Smooth muscle cell (in vitro differentiated cells): ENCODE results near the gene VSTM1. TPM values are rescaled to one million over a fixed set of nuclear protein-coding genes. Genes with fewer than 3 reads are reported as not detected.

Source experiments
- DNase-seq: peaks from one replicate; lab custom pipeline; 2025; ENCODE audit not compliant: unreplicated experiment; lab: John Stamatoyannopoulos, UW
- H2AFZ ChIP-seq: fragments of 200-600 bp; sonication (generic); 2 replicates; pipeline ENCODE4 v1.6.0; 2016; ENCODE audit warnings: antibody characterized with exemption, low read depth, mild to moderate bottlenecking
- H3F3A ChIP-seq: fragments of 200-600 bp; sonication (generic); 2 replicates; pipeline ENCODE4 v1.6.0; 2017; ENCODE audit warnings: antibody characterized with exemption, low read depth
- H3K27ac ChIP-seq: fragments of 200-600 bp; sonication (generic); 2 replicates; pipeline ENCODE4 v1.5.1; 2016; ENCODE audit warnings: low read depth, mild to moderate bottlenecking
- H3K27me3 ChIP-seq: fragments of 200-600 bp; sonication (generic); 2 replicates; pipeline ENCODE4 v1.6.1; 2016; ENCODE audit warnings: low read depth, mild to moderate bottlenecking
- H3K36me3 ChIP-seq: fragments of 200-600 bp; sonication (generic); 2 replicates; pipeline ENCODE4 v1.5.1; 2016; ENCODE audit warnings: low read depth
- H3K4me1 ChIP-seq: fragments of 200-600 bp; sonication (generic); 2 replicates; pipeline ENCODE4 v1.5.1; 2016; ENCODE audit warnings: low read depth
- H3K4me2 ChIP-seq: fragments of 200-600 bp; sonication (generic); 2 replicates; pipeline ENCODE4 v1.6.0; 2016; ENCODE audit warnings: mild to moderate bottlenecking
- H3K4me3 ChIP-seq: fragments of 200-600 bp; sonication (generic); 2 replicates; pipeline ENCODE4 v1.5.1; 2016; ENCODE audit warnings: mild to moderate bottlenecking
- H3K79me2 ChIP-seq: fragments of 200-600 bp; sonication (generic); 2 replicates; pipeline ENCODE4 v1.6.0; 2016; ENCODE audit warnings: low read depth, mild to moderate bottlenecking
- H3K9ac ChIP-seq: fragments of 200-600 bp; sonication (generic); 2 replicates; pipeline ENCODE4 v1.6.0; 2016; ENCODE audit warnings: low read depth
- H3K9me3 ChIP-seq: fragments of 200-600 bp; sonication (generic); replicated peaks from 2 replicates; pipeline ENCODE4 v1.5.1; 2016; ENCODE audit warnings: low read depth
- H4K20me1 ChIP-seq: fragments of 200-600 bp; sonication (generic); 2 replicates; pipeline ENCODE4 v1.6.0; 2016; ENCODE audit warnings: low read depth
- CTCF ChIP-seq: fragments of 200-600 bp; sonication (generic); IDR thresholded peaks from 2 replicates; pipeline ENCODE4 v1.5.1; 2017; ENCODE audit warnings: borderline replicate concordance, mild to moderate bottlenecking, antibody characterized with exemption; ENCODE audit not compliant: insufficient read depth, poor library complexity, severe bottlenecking
- whole genome bisulfite sequencing: methylation state at CpG from one replicate; pipeline ENCODE4 v1.1.7; 2016; ENCODE audit warnings: low lambda C conversion rate; 5-methylcytosine and 5-hydroxymethylcytosine counted together
- polyA plus RNA-seq: library from polyadenylated mRNA; unstranded; fragments of >200 nt; fragmentation: Nextera tagmentation; extraction: Ambion mirVana; gene quantifications from 2 replicates; pipeline ENCODE4 v1.2.1, GENCODE V29; 2016
- total RNA-seq: library from RNA; depleted of rRNA; stranded (reverse); fragments of >200 nt; gene quantifications from 2 replicates; pipeline ENCODE4 v1.2.3, GENCODE V29; 2014

Gene VSTM1
- total and polyA plus RNA-seq, 2 experiments from 2014 or later, result not detected

GRCh38 chr19:54035215-54036178 is 28.2 kb downstream of the VSTM1 start:
- Histone ChIP-seq H3K9me3 (no peaks in the 10 kb centered on the region), H3K4me2 (peak overlapping the region; percentile 52), H4K20me1 (no peaks in the 10 kb centered on the region), H3F3A (peaks cover 5% of the 10 kb centered on the region), H3K4me3 (no peak overlapping the region), H3K79me2 (no peaks in the 10 kb centered on the region), H3K4me1 (peaks cover 6% of the 10 kb centered on the region), H3K36me3 (no peaks in the 10 kb centered on the region), H3K27me3 (no peaks in the 10 kb centered on the region), H2AFZ (peak overlapping the region; percentile 47), H3K9ac (no peak overlapping the region), H3K27ac (peak overlapping the region; percentile 61)
- 14% methylated on average over 4 of the region's 4 CpGs for WGBS
- DNase-seq, result no peak
- TF ChIP-seq CTCF, result no peak

DNA sequence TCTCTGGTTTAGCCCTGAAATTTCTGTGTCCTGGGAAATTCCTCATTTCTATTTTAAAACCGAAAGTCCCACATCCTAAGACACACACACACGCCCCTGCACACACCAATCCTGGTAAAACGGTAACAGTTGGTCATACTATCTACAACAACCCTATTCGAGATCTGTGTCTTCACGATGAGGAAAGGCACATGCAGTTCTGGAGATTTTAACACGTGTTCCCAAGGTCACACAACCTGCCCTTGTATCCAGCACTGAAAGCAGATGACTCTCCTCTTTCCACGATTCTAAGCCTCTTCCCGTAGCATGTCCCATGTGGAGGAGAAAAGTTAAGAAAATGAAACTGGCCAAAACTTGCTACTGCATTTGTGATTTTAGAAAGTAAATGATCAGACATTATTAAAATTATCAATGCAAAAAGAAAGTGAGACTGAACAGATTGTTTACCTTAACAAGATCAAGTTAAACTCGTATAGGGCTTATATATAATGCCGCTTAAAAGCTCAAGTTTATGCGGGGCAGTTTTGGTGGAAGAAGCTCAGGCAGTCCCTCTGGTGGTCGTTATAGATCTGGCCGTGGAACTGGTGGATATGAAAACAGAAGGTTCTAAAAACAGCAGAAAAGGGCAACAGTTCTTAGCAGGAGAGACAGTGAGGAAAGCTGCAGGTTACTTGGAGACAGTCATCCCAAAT is 32.7 kb downstream of the VSTM1 start:
- Histone ChIP-seq H3K9ac (no peak overlapping the region), H3F3A (peaks cover 5% of the 10 kb centered on the region), H4K20me1 (no peaks in the 10 kb centered on the region), H3K27me3 (no peaks in the 10 kb centered on the region), H3K9me3 (no peaks in the 10 kb centered on the region), H3K79me2 (no peaks in the 10 kb centered on the region), H2AFZ (no peak overlapping the region), H3K4me1 (peaks cover 6% of the 10 kb centered on the region), H3K36me3 (no peaks in the 10 kb centered on the region), H3K4me3 (peak overlapping the region; percentile 4), H3K4me2 (peak overlapping the region; percentile 53), H3K27ac (no peak overlapping the region)
- DNase-seq, result no peak
- TF ChIP-seq CTCF, result peak; percentile 26
- 53% methylated on average over 13 of the region's 13 CpGs for WGBS

DNA sequence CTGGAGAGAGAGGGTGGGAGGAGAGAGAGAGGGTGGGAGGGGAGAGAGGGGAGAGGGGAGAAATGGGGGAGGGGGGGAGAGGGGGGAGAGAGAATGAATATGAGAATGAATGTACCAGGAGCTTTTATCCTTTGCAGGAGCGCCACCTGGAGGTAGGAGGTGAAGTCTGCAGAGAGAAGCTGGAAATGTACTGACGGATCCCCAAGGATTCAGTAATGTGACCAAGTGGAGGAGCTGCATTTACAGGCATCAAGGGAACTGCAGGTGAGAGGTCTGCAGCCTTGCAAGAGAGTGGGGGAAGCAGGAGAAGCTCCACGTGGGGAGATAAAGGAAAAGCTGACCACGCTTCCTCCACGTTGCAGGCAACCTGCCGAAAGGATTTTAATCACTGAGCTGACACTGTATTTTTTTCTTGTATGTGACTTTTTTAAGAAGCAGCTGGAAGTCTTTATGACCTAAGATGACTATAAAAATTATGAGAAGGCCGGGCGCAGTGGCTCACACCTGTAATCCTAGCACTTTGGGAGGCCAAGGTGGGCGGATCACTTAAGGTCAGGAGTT is 33.7 kb downstream of the VSTM1 start:
- Histone ChIP-seq H3K9me3 (no peaks in the 10 kb centered on the region), H3K4me1 (no peaks in the 10 kb centered on the region), H3F3A (no peaks in the 10 kb centered on the region), H3K79me2 (no peaks in the 10 kb centered on the region), H2AFZ (no peak overlapping the region), H3K27ac (no peak overlapping the region), H3K4me3 (no peak overlapping the region), H3K9ac (no peak overlapping the region), H3K36me3 (no peaks in the 10 kb centered on the region), H4K20me1 (no peaks in the 10 kb centered on the region), H3K27me3 (no peaks in the 10 kb centered on the region), H3K4me2 (no peak overlapping the region)
- WGBS, result 43% methylated on average over 9 of the region's 9 CpGs
- peak; percentile 65 for TF ChIP-seq CTCF
- peak; percentile 2 for DNase-seq
